Right lobe of liver (tissue), 6 donors: ENCODE results near the gene HIVEP2. TPM values are rescaled to one million over a fixed set of nuclear protein-coding genes. Genes with fewer than 3 reads are reported as not detected.

Source experiments
- ATAC-seq, 4 donors: fragments of 200-7000 bp; cut with Tn5 transposase; one replicate each; pipeline ENCODE4 v1.9.1; 2020; ENCODE audit warnings: mild to moderate bottlenecking in 4 of 4, moderate library complexity in 4 of 4
- DNase-seq, 3 donors: peaks; one replicate each; pipeline ENCODE4 v3.0.0-alpha.2; 2020
- H3K27ac ChIP-seq, 3 donors: fragments of 200-600 bp; one replicate each; pipeline ENCODE4 v1.8.0; 2022
- H3K27me3 ChIP-seq, 2 donors: fragments of 200-600 bp; one replicate each; pipeline ENCODE4 v1.8.0; 2022
- H3K36me3 ChIP-seq, 4 donors: fragments of 200-600 bp; sonication (generic) in 1 of 4; one replicate each; pipeline versions ENCODE4 v1.5.1 to v1.8.0; 2017 to 2022; ENCODE audit warnings: control low read depth in 1 of 4
- H3K4me1 ChIP-seq, 4 donors: fragments of 200-600 bp; sonication (generic) in 1 of 4; one replicate each; pipeline versions ENCODE4 v1.5.1 to v1.8.0; 2017 to 2022; ENCODE audit warnings: control low read depth in 1 of 4
- H3K4me3 ChIP-seq, 3 donors: fragments of 200-600 bp; one replicate each; pipeline ENCODE4 v1.8.0; 2022
- H3K9me3 ChIP-seq, 4 donors: fragments of 200-600 bp; sonication (generic) in 1 of 4; one replicate each; pipeline versions ENCODE4 v1.5.1 to v1.8.0; 2017 to 2022; ENCODE audit warnings: control low read depth in 1 of 4
- POLR2A ChIP-seq: fragments of 450-650 bp; IDR thresholded peaks from one replicate; pipeline ENCODE4 v1.6.1; 2017; ENCODE audit warnings: antibody characterized with exemption, mild to moderate bottlenecking
- WGBS: methylation state at CpG from one replicate; pipeline ENCODE4 v1.1.6; 2018; ENCODE audit warnings: low coverage, low lambda C conversion rate; ENCODE audit not compliant: insufficient coverage; ENCODE audit errors: missing lambda C conversion rate; 5-methylcytosine and 5-hydroxymethylcytosine counted together
- intact Hi-C, 2 donors: fragments of 100-400 bp; cut with DNase I; formaldehyde crosslinking; loops; one replicate each; pipeline versions ENCODE4 v1.11.2 to v1.14.1; 2022
- total RNA-seq, 6 experiments: library from RNA; depleted of rRNA in 2 of 6; stranded (reverse); fragments of >200 nt in 2 of 6; fragmentation: NEBNext Ultra II Directional in 3 of 6; extraction: Animal tissue kit (Norgen Biotek cat#: 25700) in 3 of 6; gene quantifications; one replicate each; pipeline versions ENCODE4 v1.1.0 to v1.2.4, GENCODE V29; 2016 to 2023
- TF ChIP-seq, protein P1 (sequence below), 4 donors: fragments of 200-600 bp in 3 of 4; fragments of 450-650 bp in 1 of 4; IDR thresholded peaks; one replicate each; pipeline versions ENCODE4 v1.5.1 to v1.8.0; 2016 to 2022; ENCODE audit warnings: antibody characterized with exemption in 4 of 4, mild to moderate bottlenecking in 2 of 4
- donor health status: DM: no; HTN: yes; CAD: no.
- donor health status: DM: no; HTN: no; CAD: no.
- donor health status: DM: no; HTN: no; CAD: no.
- donor health status: DM: no; HTN: yes; CAD: no.
- donor health status: DM: no; HTN: yes; CAD: no.

The HIVEP2 gene
- total RNA-seq, 6 experiments from 2014 or later = 3.0 to 8.9 (median 5.1) TPM

DNA sequence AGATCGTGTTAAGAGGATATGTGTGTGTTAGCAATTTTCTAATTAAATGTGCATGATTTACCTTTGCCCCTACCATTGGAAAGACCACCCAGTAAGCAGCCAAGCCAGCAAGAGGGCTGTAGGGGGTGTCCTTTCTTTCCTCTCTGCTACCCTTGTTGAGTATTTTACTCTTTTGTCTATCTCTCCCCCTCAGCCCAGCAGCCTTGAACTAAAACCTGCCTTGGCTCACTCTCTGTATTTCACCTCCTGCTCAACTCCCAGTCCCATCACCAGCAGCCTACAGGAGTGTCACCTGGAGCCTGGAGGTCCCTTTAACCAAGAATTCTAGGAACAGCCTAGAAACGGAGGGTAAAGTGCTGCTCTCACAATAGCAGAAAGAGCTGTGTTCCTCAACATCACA is 81.0 kb downstream of the HIVEP2 start:
- Histone ChIP-seq H3K27ac (no peak overlapping the region), H3K36me3 (no peaks in the 10 kb centered on the region), H3K4me1 (peaks cover 0 to 24% (median 9%) of the 10 kb centered on the region in 4 donors), H3K27me3 (no peaks in the 10 kb centered on the region), H3K4me3 (no peak overlapping the region), H3K9me3 (no peaks in the 10 kb centered on the region)
- intact Hi-C loops = no loop called here
- WGBS = 77% methylated on average over 2 of the region's 2 CpGs
- ATAC-seq (no peak), DNase-seq (no peak)
- TF ChIP-seq, protein P1, sequence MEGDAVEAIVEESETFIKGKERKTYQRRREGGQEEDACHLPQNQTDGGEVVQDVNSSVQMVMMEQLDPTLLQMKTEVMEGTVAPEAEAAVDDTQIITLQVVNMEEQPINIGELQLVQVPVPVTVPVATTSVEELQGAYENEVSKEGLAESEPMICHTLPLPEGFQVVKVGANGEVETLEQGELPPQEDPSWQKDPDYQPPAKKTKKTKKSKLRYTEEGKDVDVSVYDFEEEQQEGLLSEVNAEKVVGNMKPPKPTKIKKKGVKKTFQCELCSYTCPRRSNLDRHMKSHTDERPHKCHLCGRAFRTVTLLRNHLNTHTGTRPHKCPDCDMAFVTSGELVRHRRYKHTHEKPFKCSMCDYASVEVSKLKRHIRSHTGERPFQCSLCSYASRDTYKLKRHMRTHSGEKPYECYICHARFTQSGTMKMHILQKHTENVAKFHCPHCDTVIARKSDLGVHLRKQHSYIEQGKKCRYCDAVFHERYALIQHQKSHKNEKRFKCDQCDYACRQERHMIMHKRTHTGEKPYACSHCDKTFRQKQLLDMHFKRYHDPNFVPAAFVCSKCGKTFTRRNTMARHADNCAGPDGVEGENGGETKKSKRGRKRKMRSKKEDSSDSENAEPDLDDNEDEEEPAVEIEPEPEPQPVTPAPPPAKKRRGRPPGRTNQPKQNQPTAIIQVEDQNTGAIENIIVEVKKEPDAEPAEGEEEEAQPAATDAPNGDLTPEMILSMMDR (IDR thresholded peaks at IDR 0.05) = no peak
- TF ChIP-seq POLR2A = no peak

DNA sequence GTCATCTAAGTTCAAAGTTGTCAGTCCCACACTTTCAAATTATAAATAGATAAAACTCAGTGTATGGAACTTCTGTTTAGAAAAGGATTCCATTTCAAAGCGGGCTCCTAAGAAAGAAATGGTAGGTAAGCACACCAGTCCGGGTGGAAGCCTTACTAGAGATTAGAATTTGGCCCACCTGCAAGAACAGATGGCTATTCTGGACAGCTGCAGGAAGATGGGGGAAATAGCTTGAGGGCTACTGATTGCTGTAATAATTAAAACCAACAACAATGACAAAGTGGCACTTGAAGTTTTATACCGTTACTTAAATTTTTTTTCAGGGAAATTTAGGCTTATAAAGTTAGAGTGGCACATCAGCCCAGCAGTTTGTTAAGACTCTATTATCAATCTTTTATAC is 83.3 kb downstream of the HIVEP2 start:
- TF ChIP-seq, protein P1 (IDR thresholded peaks at IDR 0.05) = no peak
- no peak for TF ChIP-seq POLR2A
- Histone ChIP-seq H3K9me3 (no peaks in the 10 kb centered on the region), H3K4me3 (no peak overlapping the region), H3K27me3 (no peaks in the 10 kb centered on the region), H3K27ac (no peak overlapping the region), H3K4me1 (peaks cover 0 to 1% (median 0%) of the 10 kb centered on the region in 4 donors), H3K36me3 (no peaks in the 10 kb centered on the region)
- 88% methylated on average over 3 of the region's 3 CpGs for WGBS
- DNase-seq (no peak), ATAC-seq (no peak)
- intact Hi-C loops = no loop called here

DNA sequence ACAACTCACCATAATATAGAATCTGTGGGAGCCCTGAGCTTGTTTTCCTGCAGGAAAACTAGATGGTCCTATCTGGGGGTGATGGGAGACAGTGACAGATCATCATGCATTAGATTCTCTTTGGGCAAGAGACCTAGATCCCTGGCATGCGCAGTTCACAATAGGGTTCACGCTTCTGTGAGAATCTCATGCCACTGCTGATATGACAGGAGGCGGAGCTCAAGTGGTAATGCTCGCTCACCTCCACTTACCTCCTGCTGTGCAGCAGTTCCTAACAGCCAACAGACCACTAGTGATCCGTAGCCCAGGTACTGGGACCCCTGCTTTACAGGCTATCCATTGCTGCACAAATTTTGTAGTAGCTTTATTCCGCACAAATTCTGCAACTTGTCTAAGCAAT is 84.5 kb downstream of the HIVEP2 start:
- DNase-seq (no peak), ATAC-seq (no peak)
- Histone ChIP-seq H3K4me1 (no peaks in the 10 kb centered on the region), H3K9me3 (no peaks in the 10 kb centered on the region), H3K27ac (no peak overlapping the region), H3K36me3 (no peaks in the 10 kb centered on the region), H3K27me3 (no peaks in the 10 kb centered on the region), H3K4me3 (no peak overlapping the region)
- 94% methylated on average over 6 of the region's 6 CpGs for WGBS
- intact Hi-C loops = no loop called here
- TF ChIP-seq POLR2A = no peak
- TF ChIP-seq, protein P1 (IDR thresholded peaks at IDR 0.05) = no peak

DNA sequence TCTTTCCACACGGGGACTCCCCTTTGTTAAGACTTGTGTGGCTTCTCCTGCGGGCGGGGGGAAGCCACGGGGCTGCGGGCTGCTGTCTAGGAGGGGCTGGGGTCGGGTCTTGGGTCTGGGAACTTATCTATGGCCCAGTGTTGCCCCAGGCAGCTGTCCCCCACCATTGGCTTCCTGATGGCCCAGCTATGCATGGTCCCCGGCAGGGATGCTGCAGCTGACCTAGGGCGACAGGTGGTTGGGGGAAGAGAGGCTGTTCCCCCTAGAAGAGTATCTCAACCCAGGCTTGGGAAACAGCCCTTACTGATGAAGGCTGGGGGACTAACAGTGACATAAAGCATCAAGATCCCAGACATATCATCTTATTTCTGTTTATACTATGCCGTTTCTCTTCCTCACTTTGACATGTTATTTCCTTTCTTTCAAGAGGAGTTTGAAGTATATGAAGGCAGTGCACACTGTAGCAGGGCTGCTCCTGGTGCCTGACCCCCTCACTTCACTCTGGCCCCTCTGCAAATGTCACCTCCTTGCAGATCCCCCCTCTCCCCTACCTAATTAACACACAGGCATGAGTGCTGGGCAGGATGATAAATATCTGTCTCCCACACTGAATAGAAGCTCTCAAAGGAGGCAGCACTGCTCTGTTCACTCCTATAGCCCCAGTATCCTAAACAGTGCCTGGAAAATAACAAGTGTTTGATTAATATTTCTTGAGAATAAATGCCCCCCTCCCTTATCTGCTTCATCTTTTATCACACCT is 87.0 kb downstream of the HIVEP2 start:
- Histone ChIP-seq H3K4me1 (no peaks in the 10 kb centered on the region), H3K27me3 (no peaks in the 10 kb centered on the region), H3K4me3 (no peak overlapping the region), H3K9me3 (no peaks in the 10 kb centered on the region), H3K36me3 (no peaks in the 10 kb centered on the region), H3K27ac (no peak overlapping the region)
- DNase-seq (no peak), ATAC-seq (peak in 1 of 4 donors; percentile 6)
- TF ChIP-seq, protein P1 (IDR thresholded peaks at IDR 0.05) = no peak
- no peak for TF ChIP-seq POLR2A
- intact Hi-C loops = no loop called here
- WGBS = 48% methylated on average over 4 of the region's 9 CpGs
